Ishikawa (cell line): Measurements from ENCODE around the gene PAK5.

Experiments used
- CEBPB ChIP-seq: IDR thresholded peaks from 2 replicates; pipeline ENCODE4 v1.6.1; 2012
- CREB1 ChIP-seq: IDR thresholded peaks from 2 replicates; pipeline ENCODE4 v1.6.1; 2012; ENCODE audit warnings: low read depth
- EGR1 ChIP-seq: IDR thresholded peaks from 2 replicates; pipeline ENCODE4 v1.6.1; 2012
- EP300 ChIP-seq: IDR thresholded peaks from 2 replicates; pipeline ENCODE4 v1.6.1; 2012; ENCODE audit warnings: borderline replicate concordance
- FOXM1 ChIP-seq: IDR thresholded peaks from 2 replicates; pipeline ENCODE4 v1.6.1; 2012; ENCODE audit warnings: low read depth, borderline replicate concordance
- NFIC ChIP-seq: IDR thresholded peaks from 2 replicates; pipeline ENCODE4 v1.6.1; 2012
- RAD21 ChIP-seq: IDR thresholded peaks from 2 replicates; pipeline ENCODE4 v1.6.1; 2012; ENCODE audit warnings: low read depth
- REST ChIP-seq: IDR thresholded peaks from 2 replicates; pipeline ENCODE4 v1.6.1; 2012; ENCODE audit warnings: low read depth, mild to moderate bottlenecking
- TAF1 ChIP-seq: IDR thresholded peaks from 2 replicates; pipeline ENCODE4 v1.6.1; 2012; ENCODE audit warnings: low read depth, mild to moderate bottlenecking
- TCF12 ChIP-seq: IDR thresholded peaks from 2 replicates; pipeline ENCODE4 v1.6.1; 2012; ENCODE audit warnings: low read depth
- TEAD4 ChIP-seq: IDR thresholded peaks from 2 replicates; pipeline ENCODE4 v1.6.1; 2012
- YY1 ChIP-seq: IDR thresholded peaks from 2 replicates; pipeline ENCODE4 v1.6.1; 2012; ENCODE audit warnings: low read depth
- ZBTB7A ChIP-seq: IDR thresholded peaks from 2 replicates; pipeline ENCODE4 v1.6.1; 2012; ENCODE audit warnings: low read depth
- TF ChIP-seq, protein P1 (sequence below): IDR thresholded peaks from 2 replicates; pipeline ENCODE4 v1.6.1; 2012
- TF ChIP-seq, protein P2 (sequence below): IDR thresholded peaks from 2 replicates; pipeline ENCODE4 v1.6.1; 2012

The PAK5 gene

DNA sequence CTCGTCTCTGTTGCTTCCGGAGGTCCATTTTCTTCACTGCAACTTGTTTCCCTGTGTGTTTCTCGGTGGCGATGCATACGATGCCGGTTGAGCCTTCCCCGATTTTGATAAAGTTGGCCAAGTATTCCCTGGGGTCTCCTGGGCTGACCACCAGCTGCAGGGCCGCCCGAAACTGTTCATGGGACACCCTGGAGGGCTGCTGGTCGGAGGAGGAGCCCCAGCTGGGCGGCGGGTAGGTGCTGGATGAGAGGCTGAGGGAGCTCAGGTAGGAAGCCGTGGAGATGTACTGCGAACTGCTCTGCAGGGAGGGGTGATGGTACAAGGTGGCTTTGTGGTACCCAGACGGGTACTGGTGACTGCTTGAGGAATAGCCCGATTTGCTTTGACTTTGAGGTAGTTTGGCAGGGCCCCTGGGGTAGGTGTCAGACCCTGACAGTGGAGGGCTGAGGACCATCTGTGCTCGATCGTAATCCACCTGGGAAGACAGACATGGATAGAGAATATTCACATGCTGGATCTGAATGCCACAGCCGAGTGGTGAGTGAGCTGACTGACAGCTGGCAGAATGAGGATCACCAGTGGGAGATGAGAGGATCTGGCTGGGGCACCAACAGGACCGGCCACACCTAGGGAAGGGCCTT is 272.8 kb downstream of the PAK5 start:
- TF ChIP-seq TCF12 (no peak), TEAD4 (no peak), TAF1 (no peak), FOXM1 (no peak), EGR1 (no peak), ZBTB7A (no peak), YY1 (no peak)
- TF ChIP-seq, protein P1, sequence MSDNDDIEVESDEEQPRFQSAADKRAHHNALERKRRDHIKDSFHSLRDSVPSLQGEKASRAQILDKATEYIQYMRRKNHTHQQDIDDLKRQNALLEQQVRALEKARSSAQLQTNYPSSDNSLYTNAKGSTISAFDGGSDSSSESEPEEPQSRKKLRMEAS, result no peak
- TF ChIP-seq, protein P2, sequence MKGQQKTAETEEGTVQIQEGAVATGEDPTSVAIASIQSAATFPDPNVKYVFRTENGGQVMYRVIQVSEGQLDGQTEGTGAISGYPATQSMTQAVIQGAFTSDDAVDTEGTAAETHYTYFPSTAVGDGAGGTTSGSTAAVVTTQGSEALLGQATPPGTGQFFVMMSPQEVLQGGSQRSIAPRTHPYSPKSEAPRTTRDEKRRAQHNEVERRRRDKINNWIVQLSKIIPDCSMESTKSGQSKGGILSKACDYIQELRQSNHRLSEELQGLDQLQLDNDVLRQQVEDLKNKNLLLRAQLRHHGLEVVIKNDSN, result no peak

DNA sequence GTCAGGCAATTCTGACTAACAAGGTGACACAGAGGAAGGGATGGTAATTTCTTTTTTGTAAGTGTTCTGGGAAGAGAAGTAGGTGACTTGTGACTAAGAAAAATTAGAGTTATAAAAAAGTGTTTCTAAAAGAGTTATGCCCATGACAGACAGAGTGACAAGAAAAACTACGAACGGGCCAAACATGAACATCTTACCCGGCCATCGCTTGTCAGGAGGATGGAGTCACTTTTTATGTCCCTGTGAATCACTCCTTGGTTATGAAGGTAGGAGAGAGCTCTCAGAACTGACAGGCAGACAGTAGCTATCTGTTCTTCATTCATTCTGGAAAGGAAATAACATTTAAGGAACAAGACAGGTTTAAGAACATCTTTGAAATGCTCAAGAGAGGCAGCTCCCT is 281.5 kb downstream of the PAK5 start:
- TF ChIP-seq ZBTB7A, result no peak
- TF ChIP-seq TCF12, result no peak

GRCh38 chr20:9555781-9556180 is 283.1 kb downstream of the PAK5 start:
- no peak for TF ChIP-seq CEBPB
- no peak for TF ChIP-seq TCF12
- TF ChIP-seq ZBTB7A, result no peak
- TF ChIP-seq CREB1, result no peak
- TF ChIP-seq EP300, result no peak
- TF ChIP-seq NFIC, result no peak
- no peak for TF ChIP-seq TEAD4
- no peak for TF ChIP-seq FOXM1
- TF ChIP-seq REST, result no peak
- TF ChIP-seq, protein P1, result no peak
- no peak for TF ChIP-seq RAD21
- no peak for TF ChIP-seq YY1
- TF ChIP-seq EGR1, result no peak
- TF ChIP-seq TAF1, result no peak
- TF ChIP-seq, protein P2, result no peak

DNA sequence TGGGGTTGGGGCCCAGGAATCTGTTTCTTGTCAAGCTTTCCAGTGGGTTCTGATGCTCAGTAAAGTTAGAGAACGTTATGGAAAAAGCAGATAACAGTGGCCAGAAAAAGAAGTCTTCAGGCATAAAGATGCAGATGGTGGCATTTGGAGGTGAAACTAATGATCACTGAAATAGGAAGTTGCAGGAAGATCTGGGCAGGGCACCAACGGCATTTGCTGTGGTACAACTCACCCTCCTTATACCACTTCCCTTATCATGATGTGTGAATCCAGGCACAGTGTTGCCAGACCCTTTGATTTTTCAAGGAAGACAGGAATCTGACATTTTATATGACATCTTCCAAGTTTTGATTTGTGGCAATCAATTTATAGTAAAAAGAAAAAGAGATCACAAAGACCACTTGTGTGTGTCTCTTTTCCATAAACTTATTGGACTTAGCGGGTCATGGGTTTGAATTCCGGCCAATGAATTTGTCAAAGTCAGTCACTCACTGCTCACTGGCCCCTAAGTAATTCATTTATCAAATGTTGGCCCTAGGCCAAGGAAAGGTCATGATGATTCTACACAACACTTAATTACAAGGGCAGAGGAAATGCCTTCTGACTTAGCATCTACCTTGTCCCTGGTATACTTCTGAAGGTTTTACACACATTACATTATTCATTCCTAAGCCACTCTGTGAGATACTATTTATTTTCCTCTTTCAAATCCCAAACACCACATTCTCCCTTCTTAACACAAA is 286.9 kb downstream of the PAK5 start:
- TF ChIP-seq TAF1 (no peak), REST (no peak), TCF12 (no peak), RAD21 (no peak), TEAD4 (no peak)
- TF ChIP-seq, protein P1, result no peak

DNA sequence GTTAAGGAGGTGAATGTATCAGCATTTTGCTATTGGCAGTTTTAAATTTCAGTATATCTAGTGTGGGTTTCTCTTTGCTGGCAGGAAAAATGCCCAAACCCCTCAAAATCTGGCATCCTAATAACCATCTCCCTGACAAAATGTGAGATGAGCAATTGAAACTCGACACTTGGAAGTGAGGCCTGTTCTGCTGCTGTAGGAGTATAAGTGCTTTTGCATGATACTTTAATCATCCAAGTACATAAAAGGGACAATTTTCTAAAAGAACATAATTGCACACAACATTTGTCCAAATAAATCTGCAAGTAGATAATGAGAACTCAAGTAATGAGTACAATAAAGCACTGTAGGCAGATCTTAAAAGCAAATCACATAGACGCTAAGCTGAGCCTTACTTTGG is 288.0 kb downstream of the PAK5 start:
- TF ChIP-seq TCF12 (no peak), RAD21 (no peak), EP300 (no peak), CEBPB (no peak), EGR1 (no peak), TEAD4 (no peak), ZBTB7A (no peak)
- TF ChIP-seq, protein P1, result no peak

DNA sequence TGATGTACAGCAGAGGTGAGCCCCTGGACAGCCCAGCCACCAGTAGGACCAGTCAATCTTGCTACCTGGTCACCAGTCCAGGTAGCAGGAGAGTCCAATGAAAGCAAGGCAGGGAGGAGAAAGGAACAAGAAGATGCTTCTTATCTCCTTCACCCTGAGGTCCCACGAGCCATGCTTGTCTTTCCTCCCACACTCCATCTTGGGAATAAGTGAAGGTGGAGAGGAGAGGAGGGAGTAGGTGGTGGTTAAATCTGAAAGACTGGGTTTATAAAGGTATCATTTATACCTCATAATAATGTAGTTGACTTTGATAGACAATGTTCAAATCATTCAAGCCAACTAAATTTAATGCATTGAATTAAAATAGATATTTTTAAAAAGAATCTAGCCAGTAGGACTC is 288.6 kb downstream of the PAK5 start:
- TF ChIP-seq EGR1, result no peak
- no peak for TF ChIP-seq REST
- TF ChIP-seq ZBTB7A, result no peak
- no peak for TF ChIP-seq CEBPB
- no peak for TF ChIP-seq RAD21
- TF ChIP-seq FOXM1, result no peak
- no peak for TF ChIP-seq EP300
- TF ChIP-seq, protein P1, result no peak
- no peak for TF ChIP-seq CREB1
